ENCODE results near the gene CEBPA.

CEBPA gene

GRCh38 chr19:33273881-33274662, 28.3 kb downstream of the CEBPA start:
- peak in 1 of 2 donors; percentile 31 for DNase-seq (ENCODE audit: low read depth in 1 of 2, low spot score in 1 of 2)

- DNase-seq (ENCODE audit: low read depth in 1 of 2, low spot score in 1 of 2) = no peak
Observed at GRCh38 chr19:33273065-33273736, 29.1 kb downstream of the CEBPA start.

- DNase-seq (ENCODE audit: low read depth in 1 of 2, low spot score in 1 of 2) = no peak
Observed at GRCh38 chr19:33271246-33272021, 30.9 kb downstream of the CEBPA start.

GRCh38 chr19:33270769-33271168, 31.6 kb downstream of the CEBPA start:
- DNase-seq (ENCODE audit: low read depth in 1 of 2, low spot score in 1 of 2) = no peak

GRCh38 chr19:33269016-33269415, 33.3 kb downstream of the CEBPA start:
- DNase-seq (ENCODE audit: low read depth in 1 of 2, low spot score in 1 of 2) = no peak

- no peak for DNase-seq (ENCODE audit: low read depth in 1 of 2, low spot score in 1 of 2)
Observed at GRCh38 chr19:33268162-33268991, 34.0 kb downstream of the CEBPA start.

- no peak for DNase-seq (ENCODE audit: low read depth in 1 of 2, low spot score in 1 of 2)
Observed at GRCh38 chr19:33267706-33268105, 34.6 kb downstream of the CEBPA start.

- DNase-seq (ENCODE audit: low read depth in 1 of 2, low spot score in 1 of 2) = no peak
Observed at GRCh38 chr19:33266974-33267484, 35.3 kb downstream of the CEBPA start.

- no peak for DNase-seq (ENCODE audit: low read depth in 1 of 2, low spot score in 1 of 2)
Observed at GRCh38 chr19:33264881-33265445, 37.4 kb downstream of the CEBPA start.

- no peak for DNase-seq (ENCODE audit: low read depth in 1 of 2, low spot score in 1 of 2)
Observed at GRCh38 chr19:33263325-33264023, 38.9 kb downstream of the CEBPA start.

- no peak for DNase-seq (ENCODE audit: low read depth in 1 of 2, low spot score in 1 of 2)
Observed at GRCh38 chr19:33261511-33262189, 40.7 kb downstream of the CEBPA start.

- no peak for DNase-seq (ENCODE audit: low read depth in 1 of 2, low spot score in 1 of 2)
Observed at GRCh38 chr19:33260628-33261418, 41.5 kb downstream of the CEBPA start.

- DNase-seq (ENCODE audit: low read depth in 1 of 2, low spot score in 1 of 2) = no peak
Observed at GRCh38 chr19:33259539-33259938, 42.8 kb downstream of the CEBPA start.

GRCh38 chr19:33257828-33258227, 44.5 kb downstream of the CEBPA start:
- no peak for DNase-seq (ENCODE audit: low read depth in 1 of 2, low spot score in 1 of 2)

- no peak for DNase-seq (ENCODE audit: low read depth in 1 of 2, low spot score in 1 of 2)
Observed at GRCh38 chr19:33256261-33256660, 46.1 kb downstream of the CEBPA start.

GRCh38 chr19:33255781-33256180, 46.6 kb downstream of the CEBPA start:
- no peak for DNase-seq (ENCODE audit: low read depth in 1 of 2, low spot score in 1 of 2)

- DNase-seq (ENCODE audit: low read depth in 1 of 2, low spot score in 1 of 2) = no peak
Observed at GRCh38 chr19:33254245-33254824, 48.0 kb downstream of the CEBPA start.

- DNase-seq (ENCODE audit: low read depth in 1 of 2, low spot score in 1 of 2) = no peak
Observed at GRCh38 chr19:33252971-33253370, 49.4 kb downstream of the CEBPA start.

Data from stimulated activated CD4-positive, alpha-beta T cell treated with anti-CD3 and anti-CD28 coated beads, Interleukin-15, amount 100 ng/mL, for 1 hour (primary cell).